HG03060 (cell line): Measurements from ENCODE around the gene DOHH.
"Not testable (repeated sequence)": the region's sequence is repeated elsewhere in the genome, so short reads cannot be mapped to it uniquely, and the experiment has no call there.

Experiments
- ATAC-seq: cut with Tn5 transposase; IDR thresholded peaks from one replicate; pipeline ENCODE4 v1.9.1; 2021; ENCODE audit warnings: low read depth, moderate number of reproducible peaks; ENCODE audit not compliant: unreplicated experiment

The DOHH gene

GRCh38 chr19:3463714-3464586, 36.5 kb downstream of the DOHH start:
- ATAC-seq, result no peak

- no peak for ATAC-seq
Observed at GRCh38 chr19:3462991-3463713, 37.3 kb downstream of the DOHH start.

GRCh38 chr19:3459965-3460582, 40.4 kb downstream of the DOHH start:
- ATAC-seq, result no peak

- no peak for ATAC-seq
Observed at GRCh38 chr19:3459089-3459881, 41.2 kb downstream of the DOHH start.

DNA sequence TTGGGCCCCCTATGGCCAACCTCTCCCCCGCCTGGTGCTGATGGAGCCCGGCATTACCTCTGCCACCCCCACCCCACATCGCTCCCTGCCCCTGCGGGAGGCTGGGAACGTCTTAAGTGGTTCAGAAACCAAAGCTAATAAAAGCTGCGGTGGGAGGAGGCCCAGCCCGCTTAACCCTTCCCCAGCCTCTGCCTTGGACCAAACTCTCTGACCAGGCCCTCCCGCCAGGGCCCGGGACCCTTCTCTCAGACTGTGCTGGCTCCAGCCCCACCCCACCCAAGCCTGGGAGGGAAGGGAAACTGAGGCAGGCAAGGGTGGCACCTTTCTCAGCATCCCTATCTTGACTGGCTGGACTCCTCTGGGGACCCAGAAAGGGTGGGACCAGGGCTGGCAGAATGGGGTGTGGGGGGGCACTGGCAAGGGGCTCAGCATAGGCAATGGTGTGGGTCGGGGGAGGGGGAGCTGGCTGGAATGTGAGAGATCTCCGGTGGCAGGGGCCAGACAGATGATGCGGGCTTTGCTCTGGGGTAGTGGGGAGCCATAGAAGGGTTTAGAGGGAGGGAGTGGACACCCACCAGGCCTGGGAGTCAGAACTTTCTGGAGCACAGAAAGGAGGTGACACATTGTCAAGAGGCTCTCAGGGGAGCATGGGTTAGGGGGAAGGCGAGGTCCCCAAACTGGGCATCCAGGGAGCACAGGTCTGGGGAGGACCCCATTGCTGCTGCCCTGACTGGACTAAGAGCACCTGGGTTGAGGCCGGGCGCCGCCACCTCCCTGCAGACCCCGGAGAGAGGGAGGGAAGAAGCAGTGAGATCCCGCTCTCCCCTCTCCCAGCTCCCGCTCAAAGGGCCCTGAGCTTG, 42.0 kb downstream of the DOHH start:
- ATAC-seq, result no peak

DNA sequence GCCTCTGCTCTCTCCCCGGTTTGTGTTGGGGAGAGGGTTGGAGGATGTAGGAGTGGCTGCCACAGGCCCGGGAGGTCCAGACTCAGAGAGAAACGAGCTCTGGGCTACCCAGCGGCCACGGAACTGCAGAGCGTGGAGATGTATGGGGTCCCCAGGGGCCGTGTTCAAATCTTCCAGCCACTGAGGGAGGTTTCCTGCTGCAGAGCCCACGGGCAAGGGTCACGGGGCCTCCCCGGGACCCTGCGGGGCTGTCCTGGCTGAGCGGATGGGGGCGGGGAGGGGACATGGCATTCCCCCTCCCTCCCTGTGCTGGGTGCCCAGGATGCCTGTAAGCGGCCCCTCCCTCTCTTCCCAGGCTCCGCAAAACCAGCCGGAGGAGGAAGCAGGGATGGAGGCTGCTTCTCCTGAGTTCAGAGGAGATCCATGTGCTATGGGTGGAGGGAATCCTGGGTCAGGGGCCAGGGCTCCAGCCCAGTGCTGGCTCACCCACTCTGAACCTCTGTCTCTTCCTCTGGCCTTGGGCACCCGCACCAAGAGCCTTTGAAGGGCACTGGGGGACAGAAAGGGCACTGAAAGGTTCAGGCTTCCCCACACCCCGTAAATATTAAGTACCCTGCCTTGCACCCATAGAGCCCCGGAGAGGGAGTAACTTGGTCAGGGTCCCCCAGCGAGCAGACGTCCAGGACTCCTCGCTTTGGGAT, 42.8 kb downstream of the DOHH start:
- no peak for ATAC-seq

- no peak for ATAC-seq
Observed at GRCh38 chr19:3456925-3457527, 43.4 kb downstream of the DOHH start.

- no peak for ATAC-seq
Observed at GRCh38 chr19:3455960-3456601, 44.4 kb downstream of the DOHH start.

- ATAC-seq, result no peak
Observed at GRCh38 chr19:3455393-3455955, 45.0 kb downstream of the DOHH start.

- no peak for ATAC-seq
Observed at GRCh38 chr19:3454656-3455392, 45.6 kb downstream of the DOHH start.

DNA sequence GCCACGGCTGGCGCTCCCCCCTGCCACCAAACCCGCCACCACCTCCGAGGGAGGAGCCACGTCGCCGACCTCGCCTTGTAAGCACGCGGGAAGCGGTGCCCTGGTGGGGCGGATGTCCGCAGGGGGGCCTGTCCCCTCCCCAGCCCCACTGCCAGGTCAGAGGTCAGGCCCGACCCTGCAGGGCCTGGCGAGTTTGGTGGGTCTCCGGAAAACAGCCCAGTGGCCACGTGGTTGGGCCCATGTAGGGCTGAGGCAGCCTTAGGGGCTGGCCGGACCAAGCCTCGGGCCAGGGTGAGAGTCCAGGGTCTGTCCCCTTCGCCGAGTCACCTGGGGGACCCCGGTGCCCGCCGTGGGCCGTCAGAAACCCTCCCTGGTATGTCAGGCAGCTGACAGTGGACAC, 46.6 kb downstream of the DOHH start:
- no peak for ATAC-seq

DNA sequence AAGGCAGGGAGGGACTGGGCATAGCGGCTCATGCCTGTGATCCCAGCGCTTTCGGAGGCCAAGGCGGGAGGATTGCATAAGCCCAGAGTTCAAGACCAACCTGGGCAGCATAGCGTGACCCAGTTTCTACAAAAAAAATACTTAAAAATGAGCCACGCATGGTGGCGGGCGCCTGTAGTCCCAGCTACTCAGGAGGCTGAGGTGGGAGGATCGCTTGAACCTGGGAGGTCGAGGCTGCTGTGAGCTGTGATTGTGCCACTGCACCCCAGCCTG, 47.6 kb downstream of the DOHH start:
- not testable (repeated sequence) for ATAC-seq

- ATAC-seq, result no peak
Observed at GRCh38 chr19:3452171-3452941, 48.1 kb downstream of the DOHH start.

GRCh38 chr19:3451451-3451866, 49.0 kb downstream of the DOHH start:
- no peak for ATAC-seq

DNA sequence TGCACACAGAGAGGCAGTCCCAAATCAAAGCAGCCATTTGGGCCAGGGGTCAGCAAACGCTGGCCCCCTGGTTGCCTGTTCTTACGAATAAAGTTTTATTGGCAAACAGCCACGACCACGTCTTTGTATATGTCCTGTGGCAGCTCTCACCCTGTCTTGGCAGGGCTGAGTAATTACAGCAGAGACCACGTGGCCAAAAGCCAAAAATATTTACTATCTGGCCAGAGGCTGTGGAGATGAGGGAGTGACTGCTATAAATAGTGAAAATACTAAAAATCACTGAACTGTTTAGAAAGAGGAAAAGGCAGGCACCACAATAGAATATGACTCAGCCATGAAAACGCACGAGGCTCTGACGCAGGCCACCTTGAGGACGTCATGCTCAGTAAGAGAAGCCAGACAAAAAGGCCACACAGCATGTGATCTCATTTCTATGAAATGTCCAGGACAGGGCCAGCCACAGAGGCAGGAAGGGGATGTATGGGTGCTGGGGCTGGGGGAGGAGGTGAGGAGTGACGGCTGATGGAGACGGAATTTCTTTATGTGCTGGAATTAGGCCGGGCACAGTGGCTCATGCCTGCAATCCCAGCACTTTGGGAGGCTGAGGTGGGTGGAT, 49.6 kb downstream of the DOHH start:
- peak; percentile 61 for ATAC-seq

GRCh38 chr19:3448616-3449334, 51.7 kb downstream of the DOHH start:
- no peak for ATAC-seq
